ENCODE data around the gene PFDN4. TPM values are rescaled to one million over a fixed set of nuclear protein-coding genes. Genes with fewer than 3 reads are reported as not detected.
"Not testable (repeated sequence)": the region's sequence is repeated elsewhere in the genome, so short reads cannot be mapped to it uniquely, and the experiment has no call there.

The PFDN4 gene
- total RNA-seq, 1 donor from 2014 or later = 45.7 TPM

- H3K4me3 ChIP-seq = no peak overlapping the region
- TF ChIP-seq POLR2A (IDR thresholded peaks at IDR 0.05) = no peak
- no peak for TF ChIP-seq CTCF (IDR thresholded peaks at IDR 0.05)
- no peak for TF ChIP-seq POLR2AphosphoS5 (IDR thresholded peaks at IDR 0.05; ENCODE audit: insufficient read depth in 1 of 2, low read depth in 1 of 2)
- intact Hi-C loops (cut with DNase I) = loop anchor here (5.0 kb wide), 1 partner anchor 424 kb away; no protein-coding TSS in a partner anchor
- no peaks in the 10 kb centered on the region for H3K27me3 ChIP-seq
- H3K36me3 ChIP-seq = no peaks in the 10 kb centered on the region
- H3K4me1 ChIP-seq = no peaks in the 10 kb centered on the region
- DNase-seq (ENCODE audit: extremely low spot score in 2 of 2) = no peak
- H3K9me3 ChIP-seq = no peaks in the 10 kb centered on the region
- no peak overlapping the region for H3K27ac ChIP-seq
These were observed 15.4 kb downstream of the PFDN4 start for GRCh38 chr20:54223285-54223684.

- H3K4me3 ChIP-seq = no peak overlapping the region
- H3K36me3 ChIP-seq = no peaks in the 10 kb centered on the region
- H3K4me1 ChIP-seq = no peaks in the 10 kb centered on the region
- no peaks in the 10 kb centered on the region for H3K27me3 ChIP-seq
- no peak for DNase-seq (ENCODE audit: extremely low spot score in 2 of 2)
- TF ChIP-seq POLR2A (IDR thresholded peaks at IDR 0.05) (no peak), POLR2AphosphoS5 (IDR thresholded peaks at IDR 0.05; ENCODE audit: insufficient read depth in 1 of 2, low read depth in 1 of 2) (no peak), CTCF (IDR thresholded peaks at IDR 0.05) (no peak)
- intact Hi-C loops (cut with DNase I) = loop anchor here (5.0 kb wide), 1 partner anchor 424 kb away; no protein-coding TSS in a partner anchor
- no peak overlapping the region for H3K27ac ChIP-seq
- no peaks in the 10 kb centered on the region for H3K9me3 ChIP-seq
These were observed 15.9 kb downstream of the PFDN4 start for GRCh38 chr20:54223751-54224150.

- H3K27ac ChIP-seq; H3K27me3 ChIP-seq; H3K4me3 ChIP-seq; H3K4me1 ChIP-seq; DNase-seq (ENCODE audit: extremely low spot score in 2 of 2); H3K36me3 ChIP-seq; H3K9me3 ChIP-seq: not testable (repeated sequence)
- intact Hi-C loops (cut with DNase I) = loop anchor here (5.0 kb wide), 1 partner anchor 423 kb away; no protein-coding TSS in a partner anchor
These were observed 16.8 kb downstream of the PFDN4 start for GRCh38 chr20:54224642-54225041.

GRCh38 chr20:54227241-54227640 is 19.4 kb downstream of the PFDN4 start:
- Histone ChIP-seq H3K9me3 (no peaks in the 10 kb centered on the region), H3K4me1 (no peaks in the 10 kb centered on the region), H3K27me3 (no peaks in the 10 kb centered on the region), H3K36me3 (no peaks in the 10 kb centered on the region), H3K27ac (no peak overlapping the region), H3K4me3 (no peak overlapping the region)
- no peak for DNase-seq (ENCODE audit: extremely low spot score in 2 of 2)
- TF ChIP-seq POLR2A (IDR thresholded peaks at IDR 0.05) (no peak), CTCF (IDR thresholded peaks at IDR 0.05) (no peak)
- intact Hi-C loops (cut with DNase I) = no loop called here

GRCh38 chr20:54227751-54228150 is 19.9 kb downstream of the PFDN4 start:
- Histone ChIP-seq H3K27ac (no peak overlapping the region), H3K4me3 (no peak overlapping the region), H3K27me3 (no peaks in the 10 kb centered on the region), H3K9me3 (no peaks in the 10 kb centered on the region), H3K4me1 (no peaks in the 10 kb centered on the region), H3K36me3 (no peaks in the 10 kb centered on the region)
- TF ChIP-seq POLR2A (IDR thresholded peaks at IDR 0.05) (no peak), POLR2AphosphoS5 (IDR thresholded peaks at IDR 0.05; ENCODE audit: insufficient read depth in 1 of 2, low read depth in 1 of 2) (no peak), CTCF (IDR thresholded peaks at IDR 0.05) (no peak)
- intact Hi-C loops (cut with DNase I) = no loop called here
- DNase-seq (ENCODE audit: extremely low spot score in 2 of 2) = no peak

GRCh38 chr20:54228841-54229240 is 21.0 kb downstream of the PFDN4 start:
- H3K36me3 ChIP-seq = no peaks in the 10 kb centered on the region
- intact Hi-C loops (cut with DNase I) = no loop called here
- no peak overlapping the region for H3K4me3 ChIP-seq
- H3K4me1 ChIP-seq = no peaks in the 10 kb centered on the region
- TF ChIP-seq CTCF (IDR thresholded peaks at IDR 0.05) = no peak
- no peak for TF ChIP-seq POLR2AphosphoS5 (IDR thresholded peaks at IDR 0.05; ENCODE audit: insufficient read depth in 1 of 2, low read depth in 1 of 2)
- no peaks in the 10 kb centered on the region for H3K9me3 ChIP-seq
- no peaks in the 10 kb centered on the region for H3K27me3 ChIP-seq
- DNase-seq (ENCODE audit: extremely low spot score in 2 of 2) = no peak
- no peak overlapping the region for H3K27ac ChIP-seq
